Neural cell (in vitro differentiated cells): ENCODE data around the gene SAMD4B. TPM values are rescaled to one million over a fixed set of nuclear protein-coding genes. Genes with fewer than 3 reads are reported as not detected.

Experiments
- H2AFZ ChIP-seq: fragments of 200-600, 300-800 bp; sonication (generic), shearing (Covaris generic); 2 replicates; pipeline ENCODE4 v1.6.0; 2014; ENCODE audit warnings: low read depth, mild to moderate bottlenecking, antibody characterized with exemption, low read length, moderate library complexity
- H3F3A ChIP-seq: fragments of 200-600 bp; shearing (Covaris generic); 2 replicates; pipeline ENCODE4 v1.6.1; 2016; ENCODE audit warnings: mild to moderate bottlenecking, moderate library complexity, mixed read lengths, antibody characterized with exemption, low read length; ENCODE audit not compliant: insufficient read depth, poor library complexity, severe bottlenecking
- H3K27ac ChIP-seq: fragments of 200-600, 300-800 bp; sonication (generic), shearing (Covaris generic); 2 replicates; pipeline ENCODE4 v1.5.1; 2014; ENCODE audit warnings: mild to moderate bottlenecking, low read length, moderate library complexity
- H3K27me3 ChIP-seq: fragments of 300-800, 200-600 bp; sonication (generic), shearing (Covaris generic); 2 replicates; pipeline ENCODE4 v1.6.0; 2014; ENCODE audit warnings: mild to moderate bottlenecking, low read depth, low read length, moderate library complexity; ENCODE audit not compliant: insufficient read depth
- H3K36me3 ChIP-seq: fragments of 300-800, 200-600 bp; sonication (generic), shearing (Covaris generic); 2 replicates; pipeline ENCODE4 v1.5.1; 2014; ENCODE audit warnings: mild to moderate bottlenecking, antibody characterized with exemption, low read length, moderate library complexity; ENCODE audit not compliant: insufficient read depth
- H3K4me2 ChIP-seq: fragments of 300-800, 200-600 bp; sonication (generic), shearing (Covaris generic); 2 replicates; pipeline ENCODE4 v1.6.0; 2014; ENCODE audit warnings: mild to moderate bottlenecking, low read length
- H3K4me3 ChIP-seq: fragments of 300-800, 200-600 bp; sonication (generic), shearing (Covaris generic); 2 replicates; pipeline ENCODE4 v1.5.1; 2014; ENCODE audit warnings: mild to moderate bottlenecking, low read length, moderate library complexity
- H3K79me2 ChIP-seq: fragments of 200-600 bp; shearing (Covaris generic); replicated peaks from 2 replicates; pipeline ENCODE4 v1.6.0; 2014; ENCODE audit warnings: mild to moderate bottlenecking, low read length, moderate library complexity; ENCODE audit not compliant: insufficient read depth
- H3K9ac ChIP-seq: fragments of 300-800, 200-600 bp; sonication (generic), shearing (Covaris generic); 2 replicates; pipeline ENCODE4 v1.6.1; 2016; ENCODE audit warnings: mild to moderate bottlenecking, low read length, mixed read lengths
- H3K9me2 ChIP-seq: fragments of 200-600 bp; shearing (Covaris generic); 2 replicates; pipeline ENCODE4 v1.6.1; 2016; ENCODE audit warnings: mild to moderate bottlenecking, low read length, mixed read lengths; ENCODE audit not compliant: insufficient read depth
- H3K9me3 ChIP-seq: fragments of 200-600, 300-800 bp; sonication (generic), shearing (Covaris generic); 2 replicates; pipeline ENCODE4 v1.6.1; 2016; ENCODE audit warnings: mild to moderate bottlenecking, mixed run types, low read length, moderate library complexity, mixed read lengths
- H4K20me1 ChIP-seq: fragments of 200-600 bp; shearing (Covaris generic); 2 replicates; pipeline ENCODE4 v1.6.1; 2016; ENCODE audit warnings: mild to moderate bottlenecking, mixed run types; ENCODE audit not compliant: insufficient read depth
- CTCF ChIP-seq: fragments of 450-650 bp; IDR thresholded peaks from 2 replicates; pipeline ENCODE4 v1.5.1; 2014; ENCODE audit warnings: antibody characterized with exemption, mild to moderate bottlenecking, moderate library complexity; ENCODE audit not compliant: poor library complexity, severe bottlenecking
- EP300 ChIP-seq: fragments of 450-650 bp; conservative IDR thresholded peaks from 2 replicates; pipeline ENCODE4 v1.6.1; 2014; ENCODE audit warnings: antibody characterized with exemption, mild to moderate bottlenecking, moderate library complexity; ENCODE audit not compliant: poor library complexity, severe bottlenecking
- EZH2 ChIP-seq: fragments of 200-600, 300-800 bp; shearing (Covaris generic), sonication (generic); IDR thresholded peaks from 2 replicates; pipeline ENCODE4 v1.6.1; 2014; ENCODE audit warnings: antibody characterized with exemption, low read length, borderline replicate concordance, mild to moderate bottlenecking; ENCODE audit not compliant: insufficient read depth, poor library complexity, severe bottlenecking
- MXI1 ChIP-seq: fragments of 450-650 bp; conservative IDR thresholded peaks from 2 replicates; pipeline ENCODE4 v1.6.1; 2014; ENCODE audit warnings: antibody characterized with exemption, mild to moderate bottlenecking; ENCODE audit not compliant: poor library complexity, severe bottlenecking
- POLR2AphosphoS5 ChIP-seq: IDR thresholded peaks from 2 replicates; pipeline ENCODE4 v1.6.1; 2012
- RAD21 ChIP-seq: fragments of 450-650 bp; conservative IDR thresholded peaks from 2 replicates; pipeline ENCODE4 v1.6.1; 2014; ENCODE audit warnings: antibody characterized with exemption, mild to moderate bottlenecking, moderate library complexity
- REST ChIP-seq: IDR thresholded peaks from 2 replicates; pipeline ENCODE4 v1.6.1; 2012; ENCODE audit warnings: borderline replicate concordance
- SMC3 ChIP-seq: fragments of 450-650 bp; conservative IDR thresholded peaks from 2 replicates; pipeline ENCODE4 v1.6.1; 2014; ENCODE audit warnings: antibody characterized with exemption, mild to moderate bottlenecking, moderate library complexity; ENCODE audit not compliant: poor library complexity
- TAF1 ChIP-seq: IDR thresholded peaks from 2 replicates; pipeline ENCODE4 v1.6.1; 2012; ENCODE audit warnings: low read depth
- polyA plus RNA-seq: library from polyadenylated mRNA; depleted of rRNA; stranded (reverse); fragments of >200 nt; gene quantifications from 2 replicates; pipeline ENCODE4 v1.2.3, GENCODE V29; 2014

Gene SAMD4B
- polyA plus RNA-seq, 1 donor from 2014 or later, result 19.3 TPM

- Histone ChIP-seq H3K4me3 (no peak overlapping the region), H3K36me3 (no peaks in the 10 kb centered on the region), H4K20me1 (no peaks in the 10 kb centered on the region), H3F3A (no peaks in the 10 kb centered on the region), H3K9me2 (no peaks in the 10 kb centered on the region), H3K79me2 (no peaks in the 10 kb centered on the region), H3K27me3 (no peaks in the 10 kb centered on the region), H3K4me2 (no peak overlapping the region), H3K9me3 (no peaks in the 10 kb centered on the region), H2AFZ (no peak overlapping the region), H3K27ac (no peak overlapping the region), H3K9ac (no peak overlapping the region)
- TF ChIP-seq REST (no peak), CTCF (no peak), TAF1 (no peak), SMC3 (no peak), EZH2 (no peak), RAD21 (no peak), MXI1 (no peak), POLR2AphosphoS5 (no peak), EP300 (no peak)
Measured at GRCh38 chr19:39362682-39363657, 20.7 kb downstream of the SAMD4B start.

GRCh38 chr19:39363901-39364457 is 21.8 kb downstream of the SAMD4B start:
- Histone ChIP-seq H3F3A (no peaks in the 10 kb centered on the region), H3K79me2 (no peaks in the 10 kb centered on the region), H3K9me2 (no peaks in the 10 kb centered on the region), H3K27me3 (no peaks in the 10 kb centered on the region), H3K36me3 (no peaks in the 10 kb centered on the region), H3K27ac (no peak overlapping the region), H4K20me1 (no peaks in the 10 kb centered on the region), H3K4me2 (no peak overlapping the region), H3K9me3 (no peaks in the 10 kb centered on the region), H2AFZ (no peak overlapping the region), H3K4me3 (no peak overlapping the region), H3K9ac (no peak overlapping the region)
- no peak for TF ChIP-seq RAD21
- no peak for TF ChIP-seq EZH2
